CD14-positive monocyte (primary cell): ENCODE data around the gene CMTM5. TPM values are rescaled to one million over a fixed set of nuclear protein-coding genes. Genes with fewer than 3 reads are reported as not detected.

Experiments
- DNase-seq, 3 donors: peaks; one replicate each; pipeline ENCODE4 v3.0.0-alpha.2; 2011 to 2022
- H2AFZ ChIP-seq: 2 replicates; pipeline ENCODE4 v1.6.0; 2012; ENCODE audit warnings: mild to moderate bottlenecking, low read depth, low read length, inconsistent platforms; ENCODE audit not compliant: insufficient read depth, poor library complexity, severe bottlenecking
- H3K27ac ChIP-seq, 2 donors: 1 replicate in 1 of 2; 2 replicates in 1 of 2; pipeline ENCODE4 v1.5.1; 2012 to 2013; ENCODE audit warnings: low read length in 2 of 2, control low read depth in 1 of 2, inconsistent platforms in 1 of 2, low read depth in 1 of 2, mild to moderate bottlenecking in 1 of 2
- H3K27me3 ChIP-seq, 2 donors: one replicate each; pipeline versions ENCODE4 v1.6.0 to v1.6.1; 2011 to 2013; ENCODE audit warnings: low read length in 2 of 2; ENCODE audit not compliant: control insufficient read depth in 2 of 2, insufficient read depth in 2 of 2
- H3K36me3 ChIP-seq, 2 donors: replicated peaks in 1 of 2; 1 replicate in 1 of 2; 2 replicates in 1 of 2; pipeline versions ENCODE4 v1.5.1 to v1.6.1; 2012 to 2013; ENCODE audit warnings: low read length in 2 of 2, control low read depth in 1 of 2, inconsistent platforms in 1 of 2, mild to moderate bottlenecking in 1 of 2; ENCODE audit not compliant: insufficient read depth in 2 of 2, control insufficient read depth in 1 of 2
- H3K4me1 ChIP-seq, 2 donors: 1 replicate in 1 of 2; 2 replicates in 1 of 2; pipeline versions ENCODE4 v1.5.1 to v1.6.1; 2012 to 2013; ENCODE audit warnings: low read length in 2 of 2, control low read depth in 1 of 2, inconsistent platforms in 1 of 2, mild to moderate bottlenecking in 1 of 2, moderate library complexity in 1 of 2; ENCODE audit not compliant: insufficient read depth in 2 of 2, control insufficient read depth in 1 of 2
- H3K4me2 ChIP-seq: replicated peaks from 2 replicates; pipeline ENCODE3; 2012; ENCODE audit warnings: low read length, moderate library complexity, mild to moderate bottlenecking; ENCODE audit not compliant: poor library complexity, severe bottlenecking; ENCODE audit errors: extremely low read depth
- H3K4me3 ChIP-seq, 3 experiments: fragments of 200-600 bp in 1 of 3; sonication (generic) in 1 of 3; replicated peaks in 1 of 3; 1 replicate in 2 of 3; 2 replicates in 1 of 3; pipeline ENCODE4 v1.5.1; 2011 to 2013; ENCODE audit warnings: low read length in 3 of 3, mild to moderate bottlenecking in 3 of 3, control low read depth in 2 of 3, low read depth in 2 of 3, inconsistent platforms in 1 of 3, moderate library complexity in 1 of 3
- H3K79me2 ChIP-seq: 2 replicates; pipeline ENCODE4 v1.6.0; 2012; ENCODE audit warnings: mild to moderate bottlenecking, control low read depth, inconsistent platforms, low read length, moderate library complexity; ENCODE audit not compliant: insufficient read depth
- H3K9ac ChIP-seq: 2 replicates; pipeline ENCODE4 v1.6.0; 2017; ENCODE audit warnings: low read length, mild to moderate bottlenecking; ENCODE audit not compliant: insufficient read depth, poor library complexity, severe bottlenecking
- H3K9me3 ChIP-seq, 2 donors: replicated peaks in 1 of 2; 1 replicate in 1 of 2; 2 replicates in 1 of 2; pipeline versions ENCODE4 v1.5.1 to v1.6.1; 2012 to 2013; ENCODE audit warnings: low read length in 2 of 2, control low read depth in 1 of 2; ENCODE audit not compliant: control insufficient read depth in 1 of 2, insufficient read depth in 1 of 2
- H4K20me1 ChIP-seq: 2 replicates; pipeline ENCODE4 v1.6.0; 2012; ENCODE audit warnings: mild to moderate bottlenecking, low read length, control low read depth, moderate library complexity; ENCODE audit not compliant: insufficient read depth
- H3K27ac Mint-ChIP-seq, 7 donors: one replicate each; pipeline ENCODE4 v1.8.0; 2020; ENCODE audit warnings: mild to moderate bottlenecking in 7 of 7, mixed read lengths in 7 of 7, moderate library complexity in 6 of 7, inconsistent platforms in 2 of 7
- H3K27me3 Mint-ChIP-seq, 3 donors: one replicate each; pipeline ENCODE4 v1.8.0; 2021 to 2022; ENCODE audit warnings: low read depth in 3 of 3, mild to moderate bottlenecking in 3 of 3, mixed read lengths in 3 of 3, moderate library complexity in 3 of 3, inconsistent platforms in 1 of 3
- H3K36me3 Mint-ChIP-seq, 2 donors: one replicate each; pipeline ENCODE4 v1.8.0; 2020; ENCODE audit warnings: mixed read lengths in 2 of 2, inconsistent platforms in 1 of 2, mild to moderate bottlenecking in 1 of 2
- H3K4me1 Mint-ChIP-seq: one replicate; pipeline ENCODE4 v1.8.0; 2020; ENCODE audit warnings: mild to moderate bottlenecking, mixed read lengths
- H3K4me3 Mint-ChIP-seq, 2 donors: one replicate each; pipeline ENCODE4 v1.8.0; 2020; ENCODE audit warnings: mild to moderate bottlenecking in 2 of 2, mixed read lengths in 2 of 2, moderate library complexity in 1 of 2
- H3K9me3 Mint-ChIP-seq, 7 donors: one replicate each; pipeline ENCODE4 v1.8.0; 2020 to 2022; ENCODE audit warnings: mixed read lengths in 7 of 7, mild to moderate bottlenecking in 6 of 7, moderate library complexity in 6 of 7, inconsistent platforms in 2 of 7
- WGBS: methylation state at CpG from one replicate; pipeline ENCODE4 v1.1.5; 2013; ENCODE audit warnings: missing lambda C conversion rate; ENCODE audit not compliant: insufficient coverage; 5-methylcytosine and 5-hydroxymethylcytosine counted together
- intact Hi-C, 2 donors: fragments of 100-400 bp; cut with micrococcal nuclease; formaldehyde crosslinking; loops; one replicate each; pipeline versions ENCODE4 v1.15.0 to v1.15.1; 2023
- polyA plus RNA-seq, 3 donors: library from polyadenylated mRNA; depleted of rRNA in 1 of 3; unstranded in 2 of 3; stranded (reverse) in 1 of 3; fragments of 300-500 nt in 2 of 3; fragments of >200 nt in 1 of 3; fragmentation: Illumina TruSeq in 2 of 3; gene quantifications; 1 replicate in 2 of 3; 2 replicates in 1 of 3; pipeline ENCODE4 v1.2.3, GENCODE V29; 2012 to 2021
- TF ChIP-seq, protein P1 (sequence below): fragments of 200-600 bp; IDR thresholded peaks from one replicate; pipeline ENCODE4 v1.8.0; 2022; ENCODE audit warnings: antibody characterized with exemption, mild to moderate bottlenecking

Gene CMTM5
- polyA plus RNA-seq, 3 donors, result 0.93 to 1.1 TPM; not detected in 1

- no peaks in the 10 kb centered on the region for H3K79me2 ChIP-seq
- peaks cover 4 to 14% (median 13%) of the 10 kb centered on the region in 3 donors for H3K27me3 Mint-ChIP-seq
- no peak overlapping the region for H3K4me2 ChIP-seq
- intact Hi-C loops, result loop anchor here in 1 of 2 donors (10.0 kb wide), 1 partner anchor 75 kb away; no protein-coding TSS in a partner anchor
- WGBS, result no CpG with 5 or more reads among the region's 1 CpG
- H3K36me3 ChIP-seq, result no peaks in the 10 kb centered on the region
- no peak overlapping the region for H3K4me3 Mint-ChIP-seq
- no peak for DNase-seq
- H3K4me1 Mint-ChIP-seq, result no peaks in the 10 kb centered on the region
- H3K27ac Mint-ChIP-seq, result no peak overlapping the region
- peaks cover 3 to 8% of the 10 kb centered on the region in 2 donors for H3K9me3 ChIP-seq
- H3K9ac ChIP-seq, result no peak overlapping the region
- H3K9me3 Mint-ChIP-seq, result peaks cover 5 to 16% (median 9%) of the 10 kb centered on the region in 7 donors
- H2AFZ ChIP-seq, result no peak overlapping the region
- no peak overlapping the region for H3K27ac ChIP-seq
- H4K20me1 ChIP-seq, result no peaks in the 10 kb centered on the region
- no peaks in the 10 kb centered on the region for H3K36me3 Mint-ChIP-seq
- H3K27me3 ChIP-seq, result no peaks in the 10 kb centered on the region
- TF ChIP-seq, protein P1, sequence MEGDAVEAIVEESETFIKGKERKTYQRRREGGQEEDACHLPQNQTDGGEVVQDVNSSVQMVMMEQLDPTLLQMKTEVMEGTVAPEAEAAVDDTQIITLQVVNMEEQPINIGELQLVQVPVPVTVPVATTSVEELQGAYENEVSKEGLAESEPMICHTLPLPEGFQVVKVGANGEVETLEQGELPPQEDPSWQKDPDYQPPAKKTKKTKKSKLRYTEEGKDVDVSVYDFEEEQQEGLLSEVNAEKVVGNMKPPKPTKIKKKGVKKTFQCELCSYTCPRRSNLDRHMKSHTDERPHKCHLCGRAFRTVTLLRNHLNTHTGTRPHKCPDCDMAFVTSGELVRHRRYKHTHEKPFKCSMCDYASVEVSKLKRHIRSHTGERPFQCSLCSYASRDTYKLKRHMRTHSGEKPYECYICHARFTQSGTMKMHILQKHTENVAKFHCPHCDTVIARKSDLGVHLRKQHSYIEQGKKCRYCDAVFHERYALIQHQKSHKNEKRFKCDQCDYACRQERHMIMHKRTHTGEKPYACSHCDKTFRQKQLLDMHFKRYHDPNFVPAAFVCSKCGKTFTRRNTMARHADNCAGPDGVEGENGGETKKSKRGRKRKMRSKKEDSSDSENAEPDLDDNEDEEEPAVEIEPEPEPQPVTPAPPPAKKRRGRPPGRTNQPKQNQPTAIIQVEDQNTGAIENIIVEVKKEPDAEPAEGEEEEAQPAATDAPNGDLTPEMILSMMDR, result no peak
- no peaks in the 10 kb centered on the region for H3K4me1 ChIP-seq
- no peak overlapping the region for H3K4me3 ChIP-seq
Measured at GRCh38 chr14:23339506-23340268, 37.2 kb upstream of the CMTM5 start.

DNA sequence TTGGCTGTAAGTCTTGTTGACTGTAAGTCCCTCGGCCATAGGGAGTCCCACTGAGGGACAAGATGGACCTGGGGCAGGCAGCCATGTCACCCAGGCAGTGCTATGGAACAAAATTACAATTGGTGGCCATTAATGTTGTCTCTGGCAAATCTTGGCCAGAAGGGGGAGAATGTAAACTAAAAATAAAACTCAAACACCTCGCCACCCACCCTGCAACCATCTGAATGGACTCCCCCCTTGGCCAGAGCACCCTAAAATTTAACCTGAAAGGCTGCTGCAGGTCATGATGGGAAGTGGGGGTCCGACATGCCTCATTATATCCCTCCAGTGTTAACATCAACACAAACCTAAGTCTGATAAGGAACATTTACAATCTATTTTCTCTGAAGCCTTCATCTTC lies 32.4 kb upstream of the CMTM5 start:
- no peak overlapping the region for H3K9ac ChIP-seq
- no peaks in the 10 kb centered on the region for H3K79me2 ChIP-seq
- H3K4me3 ChIP-seq, result no peak overlapping the region
- no peaks in the 10 kb centered on the region for H3K4me1 Mint-ChIP-seq
- intact Hi-C loops, result no loop called here
- no peak overlapping the region for H3K4me3 Mint-ChIP-seq
- H3K9me3 Mint-ChIP-seq, result peaks cover 3 to 10% (median 7%) of the 10 kb centered on the region in 7 donors
- DNase-seq, result no peak
- peaks cover 1 to 13% (median 11%) of the 10 kb centered on the region in 3 donors for H3K27me3 Mint-ChIP-seq
- H3K36me3 ChIP-seq, result no peaks in the 10 kb centered on the region
- H3K4me2 ChIP-seq, result no peak overlapping the region
- H3K9me3 ChIP-seq, result peaks cover 3 to 6% of the 10 kb centered on the region in 2 donors
- no peaks in the 10 kb centered on the region for H3K36me3 Mint-ChIP-seq
- H3K27ac ChIP-seq, result no peak overlapping the region
- TF ChIP-seq, protein P1, result no peak
- H4K20me1 ChIP-seq, result no peaks in the 10 kb centered on the region
- H2AFZ ChIP-seq, result no peak overlapping the region
- H3K27ac Mint-ChIP-seq, result no peak overlapping the region
- WGBS, result 75% methylated on average over 2 of the region's 3 CpGs
- H3K27me3 ChIP-seq, result no peaks in the 10 kb centered on the region
- no peaks in the 10 kb centered on the region for H3K4me1 ChIP-seq
